GM12801 (cell line): ENCODE results near the gene ATXN1.

ENCODE experiments used
- CTCF ChIP-seq: IDR thresholded peaks from one replicate; pipeline ENCODE4 v1.5.1; 2011; ENCODE audit warnings: control low read depth; ENCODE audit not compliant: insufficient read length; ENCODE audit errors: extremely low read depth

ATXN1 gene

GRCh38 chr6:16493112-16493511, 268.1 kb downstream of the ATXN1 start:
- no peak for TF ChIP-seq CTCF

GRCh38 chr6:16491666-16492313, 269.5 kb downstream of the ATXN1 start:
- TF ChIP-seq CTCF, result no peak

- no peak for TF ChIP-seq CTCF
Observed at GRCh38 chr6:16490616-16491015, 270.6 kb downstream of the ATXN1 start.

GRCh38 chr6:16488813-16489212, 272.4 kb downstream of the ATXN1 start:
- TF ChIP-seq CTCF, result no peak

- no peak for TF ChIP-seq CTCF
Observed at GRCh38 chr6:16487996-16488674, 273.1 kb downstream of the ATXN1 start.

GRCh38 chr6:16486661-16487060, 274.6 kb downstream of the ATXN1 start:
- no peak for TF ChIP-seq CTCF

- no peak for TF ChIP-seq CTCF
Observed at GRCh38 chr6:16483315-16483875, 277.9 kb downstream of the ATXN1 start.
